ENCODE results near the gene NR3C1. TPM values are rescaled to one million over a fixed set of nuclear protein-coding genes. Genes with fewer than 3 reads are reported as not detected.

The NR3C1 gene
- 34.5 and 34.8 TPM in 2 replicates for total RNA-seq

GRCh38 chr5:143403593-143404415 is at the start of gene NR3C1:
TSS of gene NR3C1 (minus strand) at chr5:143403686. CDS start at chr5:143400839, 2,847 bp downstream.

